AG08396 (cell line): ENCODE measurements around the gene CARD14.
"Not testable (repeated sequence)": the region's sequence is repeated elsewhere in the genome, so short reads cannot be mapped to it uniquely, and the experiment has no call there.

ENCODE experiments used
- DNase-seq: peaks from one replicate; pipeline ENCODE4 v3.0.0; 2012; ENCODE audit warnings: low spot score, mixed read lengths

Gene CARD14

GRCh38 chr17:80223838-80224497, 54.1 kb downstream of the CARD14 start:
- no peak for DNase-seq

GRCh38 chr17:80224683-80225082, 54.9 kb downstream of the CARD14 start:
- no peak for DNase-seq

- DNase-seq: no peak
These were observed 55.4 kb downstream of the CARD14 start for GRCh38 chr17:80225230-80225629.

- DNase-seq: no peak
These were observed 57.3 kb downstream of the CARD14 start for GRCh38 chr17:80227156-80227555.

GRCh38 chr17:80227666-80228065, 57.8 kb downstream of the CARD14 start:
- DNase-seq: no peak

- no peak for DNase-seq
These were observed 58.6 kb downstream of the CARD14 start for GRCh38 chr17:80228477-80228876.

- DNase-seq: no peak
These were observed 59.2 kb downstream of the CARD14 start for GRCh38 chr17:80229011-80229410.

- no peak for DNase-seq
These were observed 62.6 kb downstream of the CARD14 start for GRCh38 chr17:80232438-80232837.

- no peak for DNase-seq
These were observed 63.4 kb downstream of the CARD14 start for GRCh38 chr17:80233202-80233601.

- no peak for DNase-seq
These were observed 67.1 kb downstream of the CARD14 start for GRCh38 chr17:80236911-80237310.

GRCh38 chr17:80237386-80237785, 67.6 kb downstream of the CARD14 start:
- no peak for DNase-seq

- DNase-seq: no peak
These were observed 72.7 kb downstream of the CARD14 start for GRCh38 chr17:80242505-80242904.

GRCh38 chr17:80243526-80244433, 74.0 kb downstream of the CARD14 start:
- no peak for DNase-seq

- DNase-seq: not testable (repeated sequence)
These were observed 74.6 kb downstream of the CARD14 start for GRCh38 chr17:80244448-80244847.

GRCh38 chr17:80244871-80245509, 75.2 kb downstream of the CARD14 start:
- no peak for DNase-seq

GRCh38 chr17:80245566-80246265, 75.9 kb downstream of the CARD14 start:
- DNase-seq: no peak

GRCh38 chr17:80246266-80246681, 76.4 kb downstream of the CARD14 start:
- DNase-seq: no peak

- no peak for DNase-seq
These were observed 76.9 kb downstream of the CARD14 start for GRCh38 chr17:80246726-80247125.

GRCh38 chr17:80247561-80247960, 77.7 kb downstream of the CARD14 start:
- DNase-seq: no peak

GRCh38 chr17:80248001-80248893, 78.4 kb downstream of the CARD14 start:
- no peak for DNase-seq
